GM12891 (cell line): ENCODE measurements around the gene TBL2.
"Not testable (repeated sequence)": the region's sequence is repeated elsewhere in the genome, so short reads cannot be mapped to it uniquely, and the experiment has no call there.

Experiments used
- DNase-seq: peaks from one replicate; pipeline ENCODE4 v3.0.0; 2011; ENCODE audit warnings: low spot score; ENCODE audit not compliant: insufficient read length
- FAIRE-seq: peaks from 2 replicates; lab custom pipeline; 2011; peaks lifted over from hg19 to GRCh38; lab: Jason Lieb, UNC
- PAX5 ChIP-seq: IDR thresholded peaks from 2 replicates; pipeline ENCODE4 v1.6.1; 2011; ENCODE audit warnings: low read length, moderate library complexity, mild to moderate bottlenecking; ENCODE audit not compliant: insufficient read depth, severe bottlenecking
- POLR2A ChIP-seq: IDR thresholded peaks from 2 replicates; pipeline ENCODE4 v1.6.1; 2011; ENCODE audit warnings: low read depth, low read length, control low read depth
- POLR2AphosphoS5 ChIP-seq: IDR thresholded peaks from 2 replicates; pipeline ENCODE4 v1.6.1; 2011; ENCODE audit warnings: low read depth, low read length, control low read depth
- POU2F2 ChIP-seq: IDR thresholded peaks from 2 replicates; pipeline ENCODE4 v1.6.1; 2011; ENCODE audit warnings: low read depth, mild to moderate bottlenecking, control low read depth, low read length, moderate library complexity
- SPI1 ChIP-seq: IDR thresholded peaks from 2 replicates; pipeline ENCODE4 v1.6.1; 2011; ENCODE audit warnings: low read depth, low read length, control low read depth
- TAF1 ChIP-seq: IDR thresholded peaks from 2 replicates; pipeline ENCODE4 v1.6.1; 2011; ENCODE audit warnings: low read depth, low read length, control low read depth

Gene TBL2

GRCh38 chr7:73533742-73534141 lies 44.6 kb downstream of the TBL2 start:
- peak; percentile 98 for FAIRE-seq
- TF ChIP-seq TAF1 (no peak), PAX5 (no peak), POLR2AphosphoS5 (no peak), SPI1 (no peak), POU2F2 (no peak), POLR2A (no peak)
- DNase-seq = no peak

- no peak for FAIRE-seq
- no peak for DNase-seq
- TF ChIP-seq POU2F2 (no peak), POLR2AphosphoS5 (no peak), SPI1 (no peak), PAX5 (no peak), POLR2A (no peak), TAF1 (no peak)
These were observed 46.2 kb downstream of the TBL2 start for GRCh38 chr7:73532224-73532623.

DNA sequence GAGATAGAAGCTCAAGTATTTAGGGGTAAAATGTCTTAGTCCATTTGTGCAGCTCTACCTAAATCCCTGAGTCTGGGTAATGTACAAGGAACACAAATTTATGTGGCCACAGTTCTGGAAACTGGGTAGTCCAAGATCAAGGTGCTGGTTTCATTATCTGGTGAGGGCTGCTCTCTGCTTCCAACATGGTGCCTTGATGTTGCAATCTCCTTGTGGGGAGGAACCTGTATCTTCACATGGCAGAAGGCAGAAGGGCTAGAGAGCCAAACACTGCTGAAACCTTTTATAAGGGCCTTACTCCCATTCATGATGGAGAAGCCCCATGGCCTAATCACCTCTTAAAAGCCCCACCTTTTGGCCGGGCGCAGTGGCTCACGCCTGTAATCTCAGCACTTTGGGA lies 47.6 kb downstream of the TBL2 start:
- TF ChIP-seq POLR2A (no peak), POLR2AphosphoS5 (no peak), TAF1 (no peak), POU2F2 (no peak), SPI1 (no peak), PAX5 (no peak)
- no peak for DNase-seq
- FAIRE-seq = no peak

DNA sequence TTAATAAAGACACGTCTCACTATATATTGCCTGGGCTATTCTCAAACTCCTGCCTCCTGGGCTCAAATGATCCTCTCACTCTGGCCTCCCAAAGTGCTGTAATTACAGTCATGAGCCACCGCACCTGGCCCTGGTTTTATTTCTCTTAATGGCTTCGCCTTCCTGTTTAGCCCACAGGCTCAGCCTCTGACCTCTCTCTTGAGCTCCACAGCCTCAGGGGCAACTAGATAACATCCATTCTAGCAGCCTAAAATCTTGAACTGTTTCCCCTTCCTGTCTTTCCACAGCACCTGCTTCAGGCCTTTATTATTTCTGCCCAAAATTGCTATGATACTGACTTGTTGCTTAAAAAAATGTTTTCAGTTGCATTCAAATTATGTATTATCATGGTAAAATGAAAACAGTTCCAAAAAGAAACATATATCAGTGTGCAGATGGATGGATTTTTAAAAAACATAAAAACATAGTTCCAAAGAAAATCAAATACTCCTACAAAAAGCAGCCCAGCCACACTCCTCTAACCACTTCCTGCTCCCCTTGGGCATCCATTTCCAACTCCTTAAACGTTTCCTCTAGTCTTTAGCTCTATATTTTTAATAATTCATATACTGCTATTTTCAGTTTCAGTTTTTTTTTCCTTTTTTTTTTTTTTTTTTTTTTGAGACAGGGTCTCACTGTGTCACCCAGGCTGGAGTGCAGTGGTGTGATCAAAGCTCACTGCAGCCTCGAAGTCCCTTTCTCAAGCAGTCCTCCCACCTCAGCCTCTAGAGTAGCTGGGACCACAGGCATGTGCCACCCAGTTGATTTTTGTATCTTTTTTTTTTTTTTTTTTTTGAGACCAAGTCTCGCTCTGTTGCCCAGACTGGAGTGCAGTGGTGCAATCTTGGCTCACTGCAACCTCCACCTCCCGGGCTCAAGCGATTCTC lies 51.2 kb downstream of the TBL2 start:
- DNase-seq = no peak
- TF ChIP-seq POU2F2 (no peak), POLR2A (no peak), TAF1 (no peak), PAX5 (no peak)
- FAIRE-seq = peak; percentile 5

- FAIRE-seq, DNase-seq: not testable (repeated sequence)
These were observed 52.3 kb downstream of the TBL2 start for GRCh38 chr7:73526158-73526494.

DNA sequence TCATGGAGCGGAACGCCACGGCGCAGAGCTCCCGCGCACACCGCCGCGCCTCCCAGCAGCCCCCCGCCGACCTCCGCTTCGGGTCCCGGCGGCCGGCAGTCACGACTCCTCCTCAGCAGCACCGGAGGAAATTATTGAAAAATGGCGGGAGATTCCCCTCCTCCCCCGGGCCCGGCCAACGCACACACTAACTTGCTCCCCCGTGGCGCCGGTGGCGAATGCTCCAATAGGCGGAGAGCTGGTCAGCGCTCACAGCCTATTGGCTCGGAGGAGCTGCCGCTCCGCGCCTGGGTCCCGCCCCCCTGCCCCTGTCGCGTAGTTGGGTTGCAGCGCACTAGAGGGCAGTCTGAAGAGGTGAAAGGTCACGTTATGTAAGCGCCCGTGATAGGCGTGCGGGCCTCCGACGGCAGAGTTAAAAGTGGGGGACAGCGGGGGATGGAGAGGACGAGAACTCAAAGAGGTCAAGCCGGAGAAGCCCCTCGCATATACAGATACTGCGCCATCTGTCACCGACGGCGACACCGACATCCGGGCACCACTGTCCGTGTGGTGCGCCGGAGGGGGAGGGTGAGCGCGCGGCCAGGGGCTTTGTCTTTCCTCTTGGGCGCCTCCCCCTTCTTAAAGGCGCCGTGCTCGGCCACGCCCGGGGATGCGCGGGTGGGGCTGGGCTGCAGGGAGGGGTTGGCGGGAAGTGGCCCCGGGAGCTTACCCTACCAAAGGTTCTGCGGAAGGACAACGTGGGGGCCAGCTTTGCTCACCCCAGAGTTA lies 56.1 kb downstream of the TBL2 start, which contains the start of gene BAZ1B:
Gene BAZ1B (minus strand): TSS at position 189 of the 768 bp plus-strand sequence. CDS start 360 bp downstream, outside the sequence.
- peak; percentile 79 for TF ChIP-seq POLR2A
- peak; percentile 58 for TF ChIP-seq TAF1
- peak; percentile 61 for TF ChIP-seq POLR2AphosphoS5
- TF ChIP-seq POU2F2 = no peak
- no peak for TF ChIP-seq SPI1
- no peak for TF ChIP-seq PAX5
- peak; percentile 99 for FAIRE-seq

GRCh38 chr7:73521636-73522104 lies 56.7 kb downstream of the TBL2 start:
- FAIRE-seq (no peak), DNase-seq (peak; percentile 51)
- TF ChIP-seq SPI1 (no peak), PAX5 (peak; percentile 2)

More for the DNA sequence above, 56.1 kb downstream of the TBL2 start, which contains the start of gene BAZ1B:
- DNase-seq = peak; percentile 95

DNA sequence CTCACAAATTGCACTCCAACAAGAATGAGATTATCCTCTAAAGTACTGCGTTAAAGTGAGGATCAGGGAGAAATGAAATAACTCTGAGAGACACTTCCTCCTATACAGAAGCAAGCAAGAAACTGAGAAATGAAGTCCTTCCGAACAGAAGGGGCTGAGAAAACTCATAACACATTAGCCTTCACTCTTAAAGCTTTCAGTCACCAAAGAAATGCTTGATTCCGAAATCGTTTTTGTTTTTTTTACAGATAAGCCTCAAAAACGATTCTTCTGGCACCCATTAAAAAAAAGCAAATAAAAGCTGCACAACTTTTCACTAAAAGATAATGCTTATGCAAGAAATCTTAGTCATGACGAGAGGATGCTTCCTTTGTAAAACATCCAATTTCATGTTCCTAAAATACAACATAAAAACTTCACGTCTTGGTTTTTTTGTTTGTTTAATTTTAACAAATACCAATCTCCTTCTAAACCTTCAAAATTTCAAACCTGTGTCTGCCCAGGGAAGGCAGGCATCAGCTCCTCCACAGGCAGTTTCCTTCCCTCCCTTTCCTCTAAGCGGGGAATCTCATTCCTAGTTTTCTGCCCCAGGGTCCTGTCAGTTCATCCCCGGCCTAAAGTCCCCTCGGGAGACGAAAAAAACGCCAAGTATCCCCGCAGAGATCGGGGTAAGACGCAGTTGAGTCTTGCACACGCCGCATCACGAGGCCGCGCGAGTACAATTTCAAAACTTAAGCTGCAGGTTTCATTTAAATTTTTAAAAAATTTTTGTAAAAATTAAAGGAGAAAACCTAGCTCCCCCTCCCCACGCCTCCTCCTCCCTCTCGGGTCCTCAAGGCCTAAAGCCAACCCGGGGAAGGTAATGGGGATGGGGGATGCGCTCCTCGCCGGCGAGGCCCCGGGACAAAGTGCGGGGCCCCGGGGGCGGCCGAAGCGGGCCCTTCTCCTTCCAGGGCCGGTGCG lies 57.4 kb downstream of the TBL2 start:
- TF ChIP-seq SPI1 (peak; percentile 43; the same call in 1 of the 2 replicates), TAF1 (no peak), POU2F2 (no peak), POLR2AphosphoS5 (no peak), POLR2A (no peak)
- no peak for FAIRE-seq

GRCh38 chr7:73519867-73520672 lies 58.3 kb downstream of the TBL2 start:
- DNase-seq (no peak), FAIRE-seq (no peak)
- TF ChIP-seq TAF1 (no peak), POU2F2 (no peak), POLR2AphosphoS5 (no peak), PAX5 (no peak), POLR2A (no peak), SPI1 (no peak)

More for the DNA sequence above, 57.4 kb downstream of the TBL2 start:
- no peak for DNase-seq
